ENCODE data around the gene FDXACB1.

DNA sequence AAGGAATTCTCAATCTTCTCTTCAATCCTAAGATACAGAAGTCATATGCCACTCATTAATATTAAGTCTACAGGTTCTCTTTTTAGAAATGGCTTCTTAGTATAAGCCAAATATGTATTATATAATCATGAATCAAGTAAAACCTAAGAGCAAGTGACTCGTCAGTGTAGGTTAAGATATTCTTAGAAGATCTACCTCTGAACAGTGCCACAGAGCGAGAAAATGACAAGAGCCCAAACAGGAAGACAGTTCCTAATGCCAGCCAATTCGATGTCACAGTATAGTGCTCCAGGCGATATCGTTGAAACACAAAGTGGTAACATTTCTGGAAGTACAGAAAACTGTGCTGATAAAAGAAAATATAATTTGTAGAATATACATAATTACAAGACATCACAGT lies 40.9 kb downstream of the FDXACB1 start:
- no peak for TF ChIP-seq NFXL1 (CRISPR knock-in tag; IDR thresholded peaks at IDR 0.05)
- TF ChIP-seq SNRNP70 (optimal IDR thresholded peaks at IDR 0.05; ENCODE audit: low read depth, low read length) = no peak
- TF ChIP-seq, protein P1, sequence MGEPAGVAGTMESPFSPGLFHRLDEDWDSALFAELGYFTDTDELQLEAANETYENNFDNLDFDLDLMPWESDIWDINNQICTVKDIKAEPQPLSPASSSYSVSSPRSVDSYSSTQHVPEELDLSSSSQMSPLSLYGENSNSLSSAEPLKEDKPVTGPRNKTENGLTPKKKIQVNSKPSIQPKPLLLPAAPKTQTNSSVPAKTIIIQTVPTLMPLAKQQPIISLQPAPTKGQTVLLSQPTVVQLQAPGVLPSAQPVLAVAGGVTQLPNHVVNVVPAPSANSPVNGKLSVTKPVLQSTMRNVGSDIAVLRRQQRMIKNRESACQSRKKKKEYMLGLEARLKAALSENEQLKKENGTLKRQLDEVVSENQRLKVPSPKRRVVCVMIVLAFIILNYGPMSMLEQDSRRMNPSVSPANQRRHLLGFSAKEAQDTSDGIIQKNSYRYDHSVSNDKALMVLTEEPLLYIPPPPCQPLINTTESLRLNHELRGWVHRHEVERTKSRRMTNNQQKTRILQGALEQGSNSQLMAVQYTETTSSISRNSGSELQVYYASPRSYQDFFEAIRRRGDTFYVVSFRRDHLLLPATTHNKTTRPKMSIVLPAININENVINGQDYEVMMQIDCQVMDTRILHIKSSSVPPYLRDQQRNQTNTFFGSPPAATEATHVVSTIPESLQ (CRISPR knock-in tag; IDR thresholded peaks at IDR 0.05) = no peak
- TF ChIP-seq, protein P2, sequence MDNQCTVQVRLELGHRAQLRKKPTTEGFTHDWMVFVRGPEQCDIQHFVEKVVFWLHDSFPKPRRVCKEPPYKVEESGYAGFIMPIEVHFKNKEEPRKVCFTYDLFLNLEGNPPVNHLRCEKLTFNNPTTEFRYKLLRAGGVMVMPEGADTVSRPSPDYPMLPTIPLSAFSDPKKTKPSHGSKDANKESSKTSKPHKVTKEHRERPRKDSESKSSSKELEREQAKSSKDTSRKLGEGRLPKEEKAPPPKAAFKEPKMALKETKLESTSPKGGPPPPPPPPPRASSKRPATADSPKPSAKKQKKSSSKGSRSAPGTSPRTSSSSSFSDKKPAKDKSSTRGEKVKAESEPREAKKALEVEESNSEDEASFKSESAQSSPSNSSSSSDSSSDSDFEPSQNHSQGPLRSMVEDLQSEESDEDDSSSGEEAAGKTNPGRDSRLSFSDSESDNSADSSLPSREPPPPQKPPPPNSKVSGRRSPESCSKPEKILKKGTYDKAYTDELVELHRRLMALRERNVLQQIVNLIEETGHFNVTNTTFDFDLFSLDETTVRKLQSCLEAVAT (IDR thresholded peaks at IDR 0.05) = no peak
- TF ChIP-seq CBFB (CRISPR knock-in tag; IDR thresholded peaks at IDR 0.05) = no peak

All from K562 (cell line).